22Rv1 (cell line): ENCODE results near the gene TESK2.

Experiments
- H3K27ac ChIP-seq: fragments of 450-650 bp; 2 replicates; pipeline ENCODE4 v1.5.1; 2017
- ZFX ChIP-seq: fragments of 450-650 bp; IDR thresholded peaks from 2 replicates; pipeline ENCODE4 v1.6.1; 2017; ENCODE audit warnings: antibody characterized with exemption, borderline replicate concordance
- TF ChIP-seq, protein P1 (sequence below): fragments of 450-650 bp; IDR thresholded peaks from 2 replicates; pipeline ENCODE4 v1.5.1; 2017; ENCODE audit warnings: mild to moderate bottlenecking

The TESK2 gene

DNA sequence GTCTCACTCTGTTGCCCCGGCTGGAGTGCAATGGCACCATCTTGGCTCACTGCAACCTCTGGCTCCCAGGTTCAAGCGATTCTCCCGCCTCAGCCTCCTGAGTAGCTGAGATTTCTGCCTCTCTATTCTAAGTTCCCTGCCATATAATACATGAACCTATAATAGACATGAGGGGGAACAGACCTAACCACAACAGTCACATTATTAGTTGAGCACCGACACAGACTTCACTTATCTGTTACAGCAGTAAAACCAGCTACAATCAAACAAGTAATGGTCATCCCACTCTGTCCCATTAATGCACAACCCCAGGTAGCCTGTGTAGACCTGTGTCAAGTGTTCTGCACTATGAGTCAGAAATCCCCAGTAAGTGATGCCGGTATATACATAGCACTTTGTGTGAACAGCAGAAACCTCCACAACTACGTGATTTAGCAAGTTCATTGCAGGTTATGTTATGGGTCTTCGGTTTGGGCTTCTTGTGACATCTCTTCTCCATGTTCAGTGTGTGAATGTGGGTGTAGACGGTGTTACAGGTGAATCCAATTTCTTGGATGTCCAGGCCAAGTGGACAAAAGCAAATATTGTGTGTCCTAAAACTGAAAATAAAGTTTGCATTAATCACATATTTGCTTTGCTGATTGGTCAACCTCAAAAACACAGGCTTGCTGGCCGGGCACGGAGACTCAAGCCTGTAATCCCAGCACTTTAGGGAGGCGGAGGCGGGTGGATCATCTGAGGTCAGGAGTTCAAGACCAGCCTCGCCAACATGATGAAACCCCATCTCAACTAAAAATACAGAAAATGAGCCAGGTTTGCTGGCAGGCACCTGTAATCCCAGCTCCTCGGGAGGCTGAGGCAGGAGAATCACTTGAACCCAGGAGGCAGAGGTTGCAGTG lies 12.7 kb upstream of the TESK2 start:
- TF ChIP-seq, protein P1, sequence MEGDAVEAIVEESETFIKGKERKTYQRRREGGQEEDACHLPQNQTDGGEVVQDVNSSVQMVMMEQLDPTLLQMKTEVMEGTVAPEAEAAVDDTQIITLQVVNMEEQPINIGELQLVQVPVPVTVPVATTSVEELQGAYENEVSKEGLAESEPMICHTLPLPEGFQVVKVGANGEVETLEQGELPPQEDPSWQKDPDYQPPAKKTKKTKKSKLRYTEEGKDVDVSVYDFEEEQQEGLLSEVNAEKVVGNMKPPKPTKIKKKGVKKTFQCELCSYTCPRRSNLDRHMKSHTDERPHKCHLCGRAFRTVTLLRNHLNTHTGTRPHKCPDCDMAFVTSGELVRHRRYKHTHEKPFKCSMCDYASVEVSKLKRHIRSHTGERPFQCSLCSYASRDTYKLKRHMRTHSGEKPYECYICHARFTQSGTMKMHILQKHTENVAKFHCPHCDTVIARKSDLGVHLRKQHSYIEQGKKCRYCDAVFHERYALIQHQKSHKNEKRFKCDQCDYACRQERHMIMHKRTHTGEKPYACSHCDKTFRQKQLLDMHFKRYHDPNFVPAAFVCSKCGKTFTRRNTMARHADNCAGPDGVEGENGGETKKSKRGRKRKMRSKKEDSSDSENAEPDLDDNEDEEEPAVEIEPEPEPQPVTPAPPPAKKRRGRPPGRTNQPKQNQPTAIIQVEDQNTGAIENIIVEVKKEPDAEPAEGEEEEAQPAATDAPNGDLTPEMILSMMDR, result no peak
- no peak for TF ChIP-seq ZFX
- H3K27ac ChIP-seq, result no peak overlapping the region

DNA sequence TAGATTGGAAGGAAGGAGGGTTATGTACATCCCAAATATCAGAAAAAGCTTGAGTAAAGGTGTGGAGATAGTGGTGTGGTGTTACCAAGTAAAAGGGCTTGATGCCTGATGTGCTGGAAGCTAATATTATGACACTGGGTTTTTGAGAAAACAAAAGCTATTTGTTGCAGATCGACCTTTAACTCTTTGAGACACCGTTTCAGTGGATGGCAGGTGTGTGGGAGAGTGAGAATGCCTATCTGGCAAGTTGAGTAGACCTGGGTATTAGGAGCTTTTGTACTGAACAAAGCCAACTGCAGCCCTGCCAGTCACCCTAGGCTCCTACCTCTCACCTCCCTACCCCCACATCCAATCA lies 10.5 kb upstream of the TESK2 start:
- peak overlapping the region; percentile 85 for H3K27ac ChIP-seq
- TF ChIP-seq ZFX, result no peak
- TF ChIP-seq, protein P1, result no peak

DNA sequence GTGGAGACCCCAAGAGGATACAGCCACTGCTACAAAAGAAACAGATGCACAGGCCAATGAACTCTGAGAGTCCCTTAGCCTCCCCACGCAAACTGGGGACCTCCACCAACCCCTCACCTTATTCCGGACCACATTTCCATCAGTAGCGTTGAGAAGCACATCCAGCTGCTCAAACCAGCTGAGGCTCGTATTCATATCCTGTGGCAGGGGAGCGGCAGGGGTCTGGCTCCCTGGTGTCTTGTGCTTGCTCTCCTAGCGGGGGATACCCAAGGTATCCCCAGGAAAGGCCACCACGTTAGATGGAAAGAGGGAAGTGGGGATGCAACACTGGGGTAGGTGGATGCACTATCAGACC lies 8.4 kb upstream of the TESK2 start:
- H3K27ac ChIP-seq, result peak overlapping the region; percentile 85
- TF ChIP-seq, protein P1, result no peak
- TF ChIP-seq ZFX, result no peak

DNA sequence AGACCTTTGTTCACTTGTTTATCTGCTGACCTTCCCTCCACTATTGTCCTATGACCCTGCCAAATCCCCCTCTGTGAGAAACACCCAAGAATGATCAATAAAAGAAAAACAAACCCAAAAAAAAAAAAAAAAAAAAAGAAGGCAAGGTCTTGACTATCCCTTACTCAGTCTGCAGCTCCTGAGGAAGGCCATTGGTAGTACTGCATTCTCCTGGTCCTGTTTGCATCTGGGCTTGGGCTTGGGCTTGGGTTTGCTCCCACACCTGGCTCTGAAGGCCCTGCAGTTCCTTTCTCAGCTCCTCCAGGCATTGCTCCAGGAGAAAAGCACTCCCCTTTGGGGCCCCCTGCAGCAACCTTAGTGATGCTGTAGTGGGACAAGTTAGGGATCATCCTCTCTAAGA lies 7.3 kb upstream of the TESK2 start:
- TF ChIP-seq, protein P1, result no peak
- no peak for TF ChIP-seq ZFX

DNA sequence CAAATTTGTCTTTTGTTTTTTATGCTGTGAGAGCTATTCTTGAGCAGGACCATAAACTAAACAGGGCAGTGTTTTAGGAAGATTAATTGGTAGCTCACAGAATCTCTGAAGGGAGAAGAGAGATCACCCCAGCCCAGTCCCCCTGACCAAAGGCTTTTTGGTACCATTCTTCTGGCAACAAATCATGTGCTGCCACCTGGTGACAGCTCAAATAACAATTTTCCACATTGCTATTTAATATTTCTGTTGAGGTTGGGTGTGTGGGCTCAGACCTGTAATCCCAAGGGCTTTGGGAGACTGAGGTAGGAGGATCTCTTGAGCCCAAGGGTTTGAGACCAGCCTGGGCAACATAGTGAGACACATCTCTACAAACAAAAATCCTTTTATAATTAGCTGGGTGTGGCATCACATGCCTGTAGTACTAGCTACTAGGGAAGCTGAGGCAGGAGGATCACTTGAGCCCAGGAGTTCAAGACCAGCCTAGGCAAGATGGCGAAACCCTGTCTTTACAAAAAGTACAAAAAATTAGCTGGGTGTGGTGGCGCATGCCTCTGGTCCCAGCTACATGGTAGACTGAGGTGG lies 2.2 kb upstream of the TESK2 start:
- TF ChIP-seq ZFX, result no peak
- TF ChIP-seq, protein P1, result peak; percentile 83
- no peak overlapping the region for H3K27ac ChIP-seq

More for the DNA sequence above, 7.3 kb upstream of the TESK2 start:
- H3K27ac ChIP-seq, result no peak overlapping the region

DNA sequence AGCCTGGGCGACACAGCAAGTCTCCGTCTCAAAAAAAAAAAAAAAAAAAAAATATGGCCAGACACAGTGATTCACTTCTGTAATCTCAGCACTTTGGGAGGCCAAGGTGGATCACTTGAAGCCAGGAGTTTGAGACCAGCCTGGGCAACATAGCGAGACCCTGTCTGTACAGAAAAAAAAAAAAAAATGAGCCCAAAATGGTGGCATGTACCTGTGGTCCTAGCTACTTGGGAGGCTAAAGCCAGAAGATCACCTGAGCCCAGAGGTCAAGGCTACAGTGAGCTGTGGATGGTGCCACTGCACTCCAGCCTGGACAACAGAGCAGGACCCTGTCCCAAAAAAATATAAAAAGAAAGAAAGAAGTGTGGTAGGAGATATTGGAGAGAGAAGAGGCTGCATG lies 1.7 kb upstream of the TESK2 start:
- H3K27ac ChIP-seq, result no peak overlapping the region
- TF ChIP-seq, protein P1, result no peak
- TF ChIP-seq ZFX, result no peak

DNA sequence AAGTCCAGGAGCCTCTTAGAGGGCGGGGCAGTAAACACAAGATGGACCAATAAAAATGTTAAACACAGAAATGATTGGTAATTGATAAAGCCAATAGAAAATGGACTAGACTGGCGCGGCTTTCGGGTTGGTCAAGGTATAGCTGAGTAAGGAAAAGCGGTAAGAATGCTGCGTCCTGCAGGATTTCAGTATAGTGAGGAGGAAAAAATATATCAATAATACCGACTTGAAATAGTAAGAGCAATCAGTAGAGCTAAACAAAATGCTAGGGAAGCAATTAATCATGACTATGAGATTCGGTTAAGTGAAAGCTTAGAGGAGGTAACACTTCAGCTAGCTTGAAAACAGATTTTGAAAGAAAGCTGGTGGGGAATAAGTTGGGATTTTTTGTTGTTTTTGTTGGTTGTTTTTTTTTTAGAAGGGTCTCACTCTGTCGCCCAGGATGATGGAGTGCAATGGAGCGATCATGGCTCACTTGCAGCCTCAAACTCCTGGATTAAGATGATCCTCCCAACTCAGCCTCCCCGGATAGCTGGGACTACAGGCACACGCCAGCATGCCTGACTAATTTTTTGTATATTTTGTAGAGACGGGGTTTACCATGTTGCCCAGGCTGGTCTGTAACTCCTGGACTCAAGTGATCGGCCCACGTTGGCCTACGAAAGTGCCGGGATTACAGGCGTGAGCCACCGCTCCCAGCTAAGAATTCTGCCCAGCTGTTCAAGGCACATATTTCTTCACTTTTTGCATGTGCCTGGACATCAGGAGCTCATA lies 711 bp upstream of the TESK2 start:
- H3K27ac ChIP-seq, result peak overlapping the region; percentile 51
- TF ChIP-seq, protein P1, result no peak
- TF ChIP-seq ZFX, result no peak
